Osteocyte (in vitro differentiated cells): ENCODE results near the gene CSAG3. TPM values are rescaled to one million over a fixed set of nuclear protein-coding genes. Genes with fewer than 3 reads are reported as not detected.
"Not testable (repeated sequence)": the region's sequence is repeated elsewhere in the genome, so short reads cannot be mapped to it uniquely, and the experiment has no call there.

Experiments used
- DNase-seq: peaks from one replicate; pipeline ENCODE4 v3.0.0; 2021; ENCODE audit warnings: mixed read lengths; ENCODE audit not compliant: unreplicated experiment; ENCODE audit errors: extremely low spot score
- H3K27ac Mint-ChIP-seq: one replicate; pipeline ENCODE4 v1.8.0; 2021; ENCODE audit warnings: mild to moderate bottlenecking, mixed read lengths; ENCODE audit not compliant: unreplicated experiment
- H3K27me3 Mint-ChIP-seq: one replicate; pipeline ENCODE4 v1.8.0; 2021; ENCODE audit warnings: mixed read lengths; ENCODE audit not compliant: unreplicated experiment
- H3K36me3 Mint-ChIP-seq: one replicate; pipeline ENCODE4 v1.8.0; 2021; ENCODE audit warnings: mixed read lengths; ENCODE audit not compliant: unreplicated experiment
- H3K4me1 Mint-ChIP-seq: one replicate; pipeline ENCODE4 v1.8.0; 2021; ENCODE audit warnings: mixed read lengths; ENCODE audit not compliant: unreplicated experiment
- H3K4me3 Mint-ChIP-seq: one replicate; pipeline ENCODE4 v1.8.0; 2021; ENCODE audit warnings: mild to moderate bottlenecking, moderate library complexity, mixed read lengths; ENCODE audit not compliant: unreplicated experiment
- H3K9me3 Mint-ChIP-seq: one replicate; pipeline ENCODE4 v1.8.0; 2021; ENCODE audit warnings: mixed read lengths; ENCODE audit not compliant: unreplicated experiment
- CTCF ChIP-seq: fragments of 200-600 bp; sonication (generic); IDR thresholded peaks from 2 replicates; pipeline ENCODE4 v1.5.0; 2021; ENCODE audit warnings: antibody characterized with exemption, mild to moderate bottlenecking, moderate library complexity
- total RNA-seq: library from RNA; stranded (reverse); gene quantifications from 2 replicates; pipeline ENCODE4 v1.2.1, GENCODE V29; 2021

Gene CSAG3
- total RNA-seq, 1 donor from 2014 or later: not detected

GRCh38 chrX:152769549-152770289 lies 10.7 kb downstream of the CSAG3 start, which contains the start of gene MAGEA6:
TSS of gene MAGEA6 (minus strand) at chrX:152769689. CDS start at chrX:152767650, 2,039 bp downstream.
- H3K4me1 Mint-ChIP-seq, DNase-seq, H3K4me3 Mint-ChIP-seq, H3K27ac Mint-ChIP-seq, H3K9me3 Mint-ChIP-seq, H3K27me3 Mint-ChIP-seq, H3K36me3 Mint-ChIP-seq: not testable (repeated sequence)

GRCh38 chrX:152787062-152787461 lies 28.0 kb downstream of the CSAG3 start:
- H3K36me3 Mint-ChIP-seq, H3K9me3 Mint-ChIP-seq, H3K27me3 Mint-ChIP-seq, H3K27ac Mint-ChIP-seq, DNase-seq, H3K4me3 Mint-ChIP-seq, H3K4me1 Mint-ChIP-seq: not testable (repeated sequence)

- Mint-ChIP-seq H3K36me3 (no peaks in the 10 kb centered on the region), H3K27me3 (peaks cover 15% of the 10 kb centered on the region), H3K4me3 (no peak overlapping the region), H3K4me1 (no peaks in the 10 kb centered on the region), H3K27ac (no peak overlapping the region), H3K9me3 (no peaks in the 10 kb centered on the region)
- no peak for TF ChIP-seq CTCF
- no peak for DNase-seq
Observed at GRCh38 chrX:152798945-152799344, 39.9 kb downstream of the CSAG3 start.

- Mint-ChIP-seq H3K9me3 (no peaks in the 10 kb centered on the region), H3K4me3 (no peak overlapping the region), H3K4me1 (no peaks in the 10 kb centered on the region), H3K36me3 (no peaks in the 10 kb centered on the region), H3K27ac (no peak overlapping the region), H3K27me3 (peaks cover 16% of the 10 kb centered on the region)
- no peak for TF ChIP-seq CTCF
- DNase-seq: no peak
Observed at GRCh38 chrX:152806035-152806434, 47.0 kb downstream of the CSAG3 start.

Other genes starting within 250 kb of the CSAG3 start
- gene GABRQ, start 121.3 kb upstream of the CSAG3 start, total RNA-seq: not detected in 2 replicates
- not detected in 2 replicates for gene MAGEA3, start 60.4 kb upstream of the CSAG3 start, total RNA-seq
- gene CSAG2, start 49.9 kb upstream of the CSAG3 start, total RNA-seq: not detected in 2 replicates
- gene MAGEA2B, start 44.6 kb upstream of the CSAG3 start, total RNA-seq: not detected in 2 replicates
- not detected in 2 replicates for gene CSAG1, start 25.5 kb upstream of the CSAG3 start, total RNA-seq
- gene MAGEA12, start 25.5 kb upstream of the CSAG3 start, total RNA-seq: not detected in 2 replicates
- gene MAGEA2, start 5.4 kb upstream of the CSAG3 start, total RNA-seq: not detected in 2 replicates
- not detected in 2 replicates for gene MAGEA6, start 10.5 kb downstream of the CSAG3 start, total RNA-seq
- 32.0 and 34.8 TPM in 2 replicates for gene CETN2, start 71.5 kb downstream of the CSAG3 start, total RNA-seq
- gene NSDHL, start 71.8 kb downstream of the CSAG3 start, total RNA-seq: 14.1 and 14.7 TPM in 2 replicates
- gene ZNF185, start 138.8 kb downstream of the CSAG3 start, total RNA-seq: 8.0 TPM in 2 replicates
- gene PNMA5, start 234.9 kb downstream of the CSAG3 start, total RNA-seq: not detected in 2 replicates